HG03378 (cell line): ENCODE measurements around the gene ANXA2.

Source experiments
- ATAC-seq: cut with Tn5 transposase; IDR thresholded peaks from one replicate; pipeline ENCODE4 v1.9.1; 2021; ENCODE audit warnings: mild to moderate bottlenecking, moderate library complexity; ENCODE audit not compliant: unreplicated experiment

Gene ANXA2

DNA sequence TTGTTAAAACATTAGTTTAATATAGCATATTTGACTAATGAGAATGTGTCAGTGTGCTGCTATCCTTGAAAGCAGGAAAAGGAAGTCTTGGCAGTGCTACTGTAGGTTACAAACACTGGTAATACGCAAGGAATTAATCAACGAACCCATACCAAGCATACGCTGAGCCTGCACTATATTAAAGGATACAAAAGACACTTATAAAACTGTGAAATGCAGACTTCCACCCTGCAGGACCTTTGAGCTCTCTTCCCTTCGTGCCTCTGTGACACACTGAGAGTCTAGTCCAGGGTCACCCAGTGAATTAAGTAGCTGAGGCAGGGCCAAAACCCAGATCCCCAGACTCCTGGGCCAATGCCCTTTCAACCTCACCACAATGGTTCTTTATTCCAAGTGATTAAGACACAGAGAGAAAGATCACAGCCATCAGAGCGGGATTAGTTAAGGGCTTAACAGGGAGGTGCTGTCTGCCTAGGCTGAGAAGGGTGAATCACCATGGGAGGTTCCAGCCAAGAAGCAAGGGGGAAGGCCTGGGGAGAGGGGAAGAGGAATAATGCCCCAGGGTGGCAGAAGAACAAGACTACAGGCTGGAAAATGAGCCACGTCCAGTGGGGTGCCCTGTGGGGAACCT is 6.8 kb downstream of the ANXA2 start:
- ATAC-seq = no peak

DNA sequence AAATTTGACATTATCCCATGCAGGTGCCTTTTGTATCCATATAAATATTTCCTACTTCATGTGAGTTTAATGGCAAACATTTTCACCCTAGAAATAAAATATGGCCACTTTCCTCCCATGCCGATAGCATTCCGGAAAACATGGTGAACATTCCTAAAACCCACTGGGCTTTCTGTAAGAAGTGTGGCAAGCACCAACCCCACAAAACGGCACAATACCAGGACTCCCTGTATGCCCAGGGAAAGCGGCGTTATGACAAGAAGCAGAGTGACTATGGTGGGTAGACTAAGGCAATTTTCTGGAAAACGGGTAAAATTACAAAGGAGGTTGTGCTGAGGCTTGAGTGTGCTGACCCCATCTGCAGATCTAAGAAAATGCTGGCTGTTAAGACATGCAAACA is 7.6 kb downstream of the ANXA2 start:
- ATAC-seq = no peak

DNA sequence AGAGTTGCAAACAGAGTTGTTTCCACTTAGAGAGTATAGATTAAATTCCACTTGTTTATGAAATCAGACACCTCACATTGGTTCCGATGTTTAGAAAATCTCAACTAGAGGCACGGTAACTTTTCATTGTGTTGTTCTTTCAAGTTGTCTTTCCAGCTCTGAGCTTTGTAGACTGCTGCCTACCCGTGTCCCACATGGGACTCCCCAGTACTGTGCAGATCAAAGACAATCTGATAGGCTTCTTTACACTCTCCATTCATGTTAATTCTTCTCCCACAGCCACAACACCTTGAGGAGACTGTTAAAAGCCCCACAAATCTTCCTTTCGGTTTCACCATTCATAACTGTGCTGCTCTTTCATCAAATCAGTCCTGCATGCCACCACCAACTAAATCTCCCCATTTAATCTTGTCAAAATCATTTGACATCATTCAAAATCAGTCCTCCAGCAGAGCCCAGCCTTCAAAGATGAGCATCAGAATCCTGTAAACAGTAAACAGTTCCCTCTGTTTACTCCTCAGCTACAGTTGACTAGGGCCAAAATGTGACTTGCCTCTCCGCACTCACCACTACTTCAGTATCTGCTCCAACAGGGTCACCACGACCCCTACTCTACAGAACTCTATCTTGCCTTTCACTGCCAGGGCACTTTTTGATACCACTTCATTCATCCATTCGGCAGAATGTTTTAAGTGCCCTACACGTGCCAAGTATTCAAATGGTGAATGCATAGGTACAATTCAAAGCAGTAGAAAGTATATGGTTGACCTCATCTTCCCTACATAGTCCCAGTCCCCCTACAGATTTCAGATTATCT is 8.3 kb downstream of the ANXA2 start:
- ATAC-seq = peak; percentile 73

GRCh38 chr15:60387321-60387720 is 10.5 kb downstream of the ANXA2 start:
- no peak for ATAC-seq

GRCh38 chr15:60386615-60387014 is 11.2 kb downstream of the ANXA2 start:
- ATAC-seq = no peak

- ATAC-seq = no peak
Measured at GRCh38 chr15:60385620-60386552, 11.9 kb downstream of the ANXA2 start.

DNA sequence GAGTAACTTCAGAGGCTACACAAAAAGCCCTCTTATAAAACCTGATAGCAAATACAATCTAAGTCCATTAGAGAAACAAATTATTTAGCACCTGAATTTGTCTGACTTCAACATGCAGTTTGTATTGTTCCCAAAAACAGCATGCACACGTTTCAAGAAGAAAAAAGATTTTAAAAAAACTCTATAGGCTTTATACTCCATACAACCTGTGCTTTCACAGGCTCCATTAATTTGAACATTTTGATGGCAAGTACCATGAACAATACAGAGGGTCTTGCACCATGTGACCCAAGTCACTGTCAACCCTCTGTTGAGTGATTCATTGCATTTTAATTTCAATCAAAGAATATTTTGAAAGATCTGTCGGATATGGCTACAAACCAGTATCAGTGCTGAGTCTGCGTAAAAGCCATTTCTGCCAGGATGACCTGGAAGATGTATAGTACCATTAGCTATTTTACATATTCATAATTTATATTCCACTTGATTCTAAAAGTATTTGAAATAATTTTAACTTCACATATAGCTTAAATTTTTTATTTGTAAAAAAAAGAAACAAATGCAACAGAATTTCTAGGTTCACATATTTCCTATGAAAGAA is 13.2 kb downstream of the ANXA2 start:
- ATAC-seq = no peak

- no peak for ATAC-seq
Measured at GRCh38 chr15:60384053-60384452, 13.7 kb downstream of the ANXA2 start.

- no peak for ATAC-seq
Measured at GRCh38 chr15:60382773-60383674, 14.8 kb downstream of the ANXA2 start.

DNA sequence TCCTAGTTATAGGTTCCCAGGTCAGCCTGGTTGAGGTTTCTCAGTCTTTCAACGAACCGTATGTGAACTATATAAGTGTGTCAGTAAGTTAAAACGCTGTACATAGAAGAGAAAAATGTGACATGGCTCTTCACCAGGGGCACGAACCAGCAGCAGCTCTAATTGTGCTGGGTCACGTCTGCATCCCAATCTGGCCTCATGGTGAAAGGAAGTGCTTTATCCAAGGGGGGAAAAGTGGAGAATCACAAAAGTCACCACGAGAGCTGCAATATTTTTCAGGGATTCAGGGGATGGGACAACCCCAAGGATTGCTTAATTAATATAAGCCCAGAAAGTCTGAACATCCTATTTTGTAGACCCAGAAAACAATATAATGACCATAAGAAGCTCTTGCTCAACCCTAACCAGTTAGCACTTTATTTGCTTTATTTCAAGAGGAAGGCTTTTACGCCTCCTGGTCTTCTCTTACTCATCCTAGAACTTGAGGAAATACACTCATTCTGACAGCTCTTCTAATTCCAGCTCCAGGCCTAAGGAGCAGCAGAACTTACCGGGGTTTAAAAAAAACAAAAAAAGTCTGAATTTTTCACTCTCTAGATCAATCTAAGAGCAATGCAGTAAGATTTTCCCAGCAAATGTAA is 16.5 kb downstream of the ANXA2 start:
- ATAC-seq = no peak

GRCh38 chr15:60379525-60380274 is 18.1 kb downstream of the ANXA2 start:
- no peak for ATAC-seq

GRCh38 chr15:60379185-60379524 is 18.6 kb downstream of the ANXA2 start:
- no peak for ATAC-seq

DNA sequence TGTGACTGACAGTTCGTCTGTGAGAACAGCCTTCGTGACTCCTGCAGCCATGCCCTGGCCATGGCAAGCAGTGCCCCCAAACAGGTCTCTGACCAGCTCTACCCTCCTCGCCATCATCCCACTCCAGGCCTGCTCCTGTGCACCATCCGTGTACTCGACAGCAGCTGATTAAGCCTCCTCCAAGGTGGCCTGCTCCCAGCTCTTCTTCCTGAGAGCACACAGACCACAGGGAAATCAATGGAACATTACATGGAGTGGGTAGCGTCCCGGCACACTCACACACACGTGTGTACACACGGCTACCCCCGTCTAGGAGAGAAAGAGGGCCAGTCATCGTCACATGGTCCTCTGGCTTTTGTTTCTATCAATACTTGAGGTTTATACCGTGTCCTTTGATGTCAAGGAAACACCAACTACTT is 21.1 kb downstream of the ANXA2 start:
- no peak for ATAC-seq

DNA sequence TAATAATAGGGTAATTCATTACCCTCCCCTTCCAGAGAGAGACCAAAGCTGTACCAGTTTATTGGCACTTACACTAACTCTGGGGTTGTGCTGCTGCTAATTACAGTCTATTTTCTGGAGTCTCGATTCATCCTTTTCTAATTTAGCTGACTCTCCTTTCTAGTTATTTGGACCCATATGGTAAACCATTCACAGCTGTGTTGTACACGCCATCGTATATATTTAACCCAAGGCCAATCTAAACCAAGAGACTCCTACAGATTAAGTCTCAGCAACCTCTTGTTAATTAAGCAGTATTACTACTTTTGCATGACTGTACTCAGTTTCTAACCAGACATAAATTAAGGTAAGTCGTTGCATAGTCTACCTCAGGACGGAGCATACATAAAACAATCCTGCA is 22.5 kb downstream of the ANXA2 start:
- ATAC-seq = no peak

- ATAC-seq = no peak
Measured at GRCh38 chr15:60374628-60375081, 23.1 kb downstream of the ANXA2 start.

- no peak for ATAC-seq
Measured at GRCh38 chr15:60374209-60374608, 23.6 kb downstream of the ANXA2 start.

DNA sequence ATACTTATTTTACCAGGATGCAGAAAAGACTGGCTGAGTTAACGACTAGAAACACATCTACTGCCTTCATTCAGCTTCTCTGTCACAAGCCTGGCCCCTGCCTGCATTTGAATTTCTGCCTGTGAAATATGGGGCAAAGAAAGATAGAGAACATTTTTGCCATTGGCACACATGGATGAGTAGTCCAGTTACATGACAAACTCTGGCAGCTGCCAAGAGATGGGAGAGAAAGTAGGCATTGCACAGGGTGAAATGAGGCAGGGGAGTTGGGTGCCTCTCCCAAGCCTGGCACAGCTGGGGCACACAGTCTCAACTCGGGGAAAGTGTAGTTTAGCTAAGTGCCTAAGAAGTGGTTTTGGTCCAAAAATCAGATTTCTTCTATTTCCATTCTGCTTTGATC is 24.0 kb downstream of the ANXA2 start:
- ATAC-seq = no peak

- no peak for ATAC-seq
Measured at GRCh38 chr15:60373327-60373726, 24.5 kb downstream of the ANXA2 start.

DNA sequence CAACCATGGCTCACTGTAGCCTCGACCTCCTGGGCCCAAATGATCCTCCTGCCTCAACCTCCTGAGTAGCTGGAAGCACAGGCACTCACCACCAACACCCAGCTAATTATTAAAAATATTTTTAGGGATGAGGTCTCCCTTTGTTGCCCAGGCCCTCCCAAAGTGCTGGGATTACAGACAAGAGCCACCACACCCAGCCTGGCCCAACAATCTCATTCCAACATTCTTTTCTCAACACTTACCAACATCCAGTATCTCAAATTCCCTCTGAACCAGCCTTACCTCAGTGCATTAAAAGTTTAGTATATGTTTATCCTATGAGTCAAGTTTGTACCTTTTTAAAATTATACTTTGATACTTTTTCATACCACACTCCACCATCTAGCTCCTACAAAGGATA is 25.0 kb downstream of the ANXA2 start:
- no peak for ATAC-seq
